Activated B cell treated with CpG ODN at 0.5 μM for 24 hours (primary cell): ENCODE measurements around the gene PLEKHA7. TPM values are rescaled to one million over a fixed set of nuclear protein-coding genes. Genes with fewer than 3 reads are reported as not detected.
"Not testable (repeated sequence)": the region's sequence is repeated elsewhere in the genome, so short reads cannot be mapped to it uniquely, and the experiment has no call there.

Experiments
- ATAC-seq: fragments of 200-7000 bp; cut with Tn5 transposase; one replicate; pipeline ENCODE4 v1.10.0; 2021; ENCODE audit warnings: low read depth, mild to moderate bottlenecking, moderate library complexity
- CTCF ChIA-PET: fragments of 350-600 bp; sonication (Branson Sonifier 250); formaldehyde crosslinking; loops from one replicate; lab custom pipeline; 2021; ENCODE audit warnings: antibody characterized with exemption; lab: Charles Lee
- POLR2A ChIA-PET: fragments of 350-600 bp; sonication (Branson Sonifier 250); formaldehyde crosslinking; loops from one replicate; lab custom pipeline; 2021; ENCODE audit warnings: antibody characterized with exemption; lab: Charles Lee
- DNase-seq: peaks from one replicate; pipeline ENCODE4 v3.0.0; 2022
- H3K27ac Mint-ChIP-seq: one replicate; pipeline ENCODE4 v1.8.0; 2020; ENCODE audit warnings: mixed read lengths
- H3K27me3 Mint-ChIP-seq: one replicate; pipeline ENCODE4 v1.8.0; 2021; ENCODE audit warnings: mixed read lengths
- H3K36me3 Mint-ChIP-seq: one replicate; pipeline ENCODE4 v1.8.0; 2021; ENCODE audit warnings: low read depth, mixed read lengths
- H3K4me1 Mint-ChIP-seq: one replicate; pipeline ENCODE4 v1.8.0; 2021; ENCODE audit warnings: mixed read lengths
- H3K4me3 Mint-ChIP-seq: one replicate; pipeline ENCODE4 v1.8.0; 2020; ENCODE audit warnings: mild to moderate bottlenecking, mixed read lengths
- H3K9me3 Mint-ChIP-seq: one replicate; pipeline ENCODE4 v1.8.0; 2020; ENCODE audit warnings: mixed read lengths
- intact Hi-C: fragments of 100-400 bp; cut with micrococcal nuclease; formaldehyde crosslinking; loops from one replicate; pipeline ENCODE4 v1.15.1; 2024
- total RNA-seq: library from RNA; stranded (reverse); gene quantifications from 2 replicates; pipeline ENCODE4 v1.2.3, GENCODE V29; 2022
- TF ChIP-seq, protein P1 (sequence below): fragments of 200-600 bp; IDR thresholded peaks from one replicate; pipeline ENCODE4 v1.8.0; 2022; ENCODE audit warnings: antibody characterized with exemption, mild to moderate bottlenecking

The PLEKHA7 gene
- total RNA-seq, 1 donor from 2014 or later = 4.9 TPM

- peaks cover 2% of the 10 kb centered on the region for H3K4me1 Mint-ChIP-seq
- no peak overlapping the region for H3K27ac Mint-ChIP-seq
- CTCF ChIA-PET = no interaction called here
- H3K36me3 Mint-ChIP-seq = no peaks in the 10 kb centered on the region
- TF ChIP-seq, protein P1, sequence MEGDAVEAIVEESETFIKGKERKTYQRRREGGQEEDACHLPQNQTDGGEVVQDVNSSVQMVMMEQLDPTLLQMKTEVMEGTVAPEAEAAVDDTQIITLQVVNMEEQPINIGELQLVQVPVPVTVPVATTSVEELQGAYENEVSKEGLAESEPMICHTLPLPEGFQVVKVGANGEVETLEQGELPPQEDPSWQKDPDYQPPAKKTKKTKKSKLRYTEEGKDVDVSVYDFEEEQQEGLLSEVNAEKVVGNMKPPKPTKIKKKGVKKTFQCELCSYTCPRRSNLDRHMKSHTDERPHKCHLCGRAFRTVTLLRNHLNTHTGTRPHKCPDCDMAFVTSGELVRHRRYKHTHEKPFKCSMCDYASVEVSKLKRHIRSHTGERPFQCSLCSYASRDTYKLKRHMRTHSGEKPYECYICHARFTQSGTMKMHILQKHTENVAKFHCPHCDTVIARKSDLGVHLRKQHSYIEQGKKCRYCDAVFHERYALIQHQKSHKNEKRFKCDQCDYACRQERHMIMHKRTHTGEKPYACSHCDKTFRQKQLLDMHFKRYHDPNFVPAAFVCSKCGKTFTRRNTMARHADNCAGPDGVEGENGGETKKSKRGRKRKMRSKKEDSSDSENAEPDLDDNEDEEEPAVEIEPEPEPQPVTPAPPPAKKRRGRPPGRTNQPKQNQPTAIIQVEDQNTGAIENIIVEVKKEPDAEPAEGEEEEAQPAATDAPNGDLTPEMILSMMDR = no peak
- H3K9me3 Mint-ChIP-seq = peaks cover 3% of the 10 kb centered on the region
- no peaks in the 10 kb centered on the region for H3K27me3 Mint-ChIP-seq
- DNase-seq = no peak
- intact Hi-C loops = no loop called here
- H3K4me3 Mint-ChIP-seq = no peak overlapping the region
- ATAC-seq = no peak
- POLR2A ChIA-PET = no interaction called here
Measured at GRCh38 chr11:16891964-16892363, 122.2 kb downstream of the PLEKHA7 start.

DNA sequence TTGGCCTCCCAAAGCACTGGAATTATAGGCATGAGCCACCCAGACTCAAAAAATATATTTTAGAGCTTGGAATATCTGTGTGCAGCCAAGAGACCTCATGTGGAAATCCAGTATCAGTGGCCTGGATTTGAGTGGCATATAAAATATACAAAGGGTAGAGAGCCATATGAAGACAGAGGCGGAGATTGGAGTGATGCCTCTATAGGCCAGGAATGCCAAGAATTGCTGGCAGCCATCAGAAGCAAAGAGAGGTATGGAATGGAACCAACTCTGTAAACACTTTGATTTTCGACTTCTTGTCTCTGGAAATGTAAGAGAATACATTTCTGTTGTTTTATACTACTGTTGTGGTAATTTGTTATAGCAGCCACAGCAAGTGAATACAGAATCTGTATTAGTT is 123.0 kb downstream of the PLEKHA7 start:
- ATAC-seq (no peak), DNase-seq (no peak)
- CTCF ChIA-PET = no interaction called here
- intact Hi-C loops = no loop called here
- Mint-ChIP-seq H3K27me3 (no peaks in the 10 kb centered on the region), H3K4me3 (no peak overlapping the region), H3K27ac (no peak overlapping the region), H3K9me3 (peaks cover 3% of the 10 kb centered on the region), H3K36me3 (no peaks in the 10 kb centered on the region), H3K4me1 (peaks cover 2% of the 10 kb centered on the region)
- TF ChIP-seq, protein P1 = no peak
- POLR2A ChIA-PET = no interaction called here

GRCh38 chr11:16890442-16890841 is 123.8 kb downstream of the PLEKHA7 start:
- DNase-seq = no peak
- no peaks in the 10 kb centered on the region for H3K27me3 Mint-ChIP-seq
- H3K4me3 Mint-ChIP-seq = no peak overlapping the region
- H3K9me3 Mint-ChIP-seq = peaks cover 3% of the 10 kb centered on the region
- ChIA-PET CTCF (no interaction called here), POLR2A (no interaction called here)
- H3K27ac Mint-ChIP-seq = no peak overlapping the region
- intact Hi-C loops = no loop called here
- H3K36me3 Mint-ChIP-seq = no peaks in the 10 kb centered on the region
- H3K4me1 Mint-ChIP-seq = peaks cover 2% of the 10 kb centered on the region
- ATAC-seq = no peak
- TF ChIP-seq, protein P1 = no peak

- POLR2A ChIA-PET = no interaction called here
- DNase-seq (no peak), ATAC-seq (no peak)
- Mint-ChIP-seq H3K4me1 (no peaks in the 10 kb centered on the region), H3K9me3 (peaks cover 3% of the 10 kb centered on the region), H3K36me3 (no peaks in the 10 kb centered on the region), H3K27ac (no peak overlapping the region), H3K27me3 (no peaks in the 10 kb centered on the region), H3K4me3 (no peak overlapping the region)
- CTCF ChIA-PET = no interaction called here
- TF ChIP-seq, protein P1 = no peak
- intact Hi-C loops = no loop called here
Measured at GRCh38 chr11:16889905-16890304, 124.3 kb downstream of the PLEKHA7 start.

- H3K36me3 Mint-ChIP-seq, DNase-seq, H3K4me3 Mint-ChIP-seq, CTCF ChIA-PET, H3K4me1 Mint-ChIP-seq, H3K27me3 Mint-ChIP-seq, H3K27ac Mint-ChIP-seq, intact Hi-C loops, H3K9me3 Mint-ChIP-seq, ATAC-seq: not testable (repeated sequence)
- POLR2A ChIA-PET = interaction anchor here (0.7 kb wide), 1 partner anchor 63 kb away, joined by 3 read pairs; no protein-coding TSS in a partner anchor
Measured at GRCh38 chr11:16889010-16889409, 125.2 kb downstream of the PLEKHA7 start.

DNA sequence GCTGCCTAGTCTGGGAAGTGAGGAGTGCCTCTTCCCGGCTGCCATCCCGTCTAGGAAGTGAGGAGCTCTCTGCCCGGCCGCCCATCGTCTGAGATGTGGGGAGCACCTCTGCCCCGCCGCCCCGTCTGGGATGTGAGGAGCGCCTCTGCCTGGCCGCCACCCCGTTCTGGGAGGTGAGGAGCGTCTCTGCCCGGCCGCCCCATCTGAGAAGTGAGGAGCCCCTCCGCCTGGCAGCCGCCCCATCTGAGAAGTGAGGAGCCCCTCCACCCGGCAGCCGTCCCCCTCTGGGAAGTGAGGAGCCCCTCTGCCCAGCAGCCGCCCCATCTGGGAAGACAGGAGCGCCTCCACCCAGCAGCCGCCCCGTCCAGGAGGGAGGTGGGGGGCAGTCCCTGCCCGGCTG is 126.3 kb downstream of the PLEKHA7 start:
- DNase-seq, H3K27me3 Mint-ChIP-seq, H3K36me3 Mint-ChIP-seq, ATAC-seq, intact Hi-C loops, POLR2A ChIA-PET, H3K27ac Mint-ChIP-seq, H3K9me3 Mint-ChIP-seq, H3K4me1 Mint-ChIP-seq, CTCF ChIA-PET, H3K4me3 Mint-ChIP-seq: not testable (repeated sequence)
